HCT116 (cell line): Measurements from ENCODE around the gene EBP. TPM values are rescaled to one million over a fixed set of nuclear protein-coding genes. Genes with fewer than 3 reads are reported as not detected.
A peak's percentile ranks its signal among the peaks of the same experiment; 100 is the strongest.

Experiments used
- ATAC-seq: fragments of 200-7000 bp; cut with Tn5 transposase; 2 replicates; pipeline ENCODE4 v1.9.1; 2020; ENCODE audit warnings: mild to moderate bottlenecking, moderate library complexity
- BruUV-seq: library from RNA; stranded (reverse); fragments of 400-500 nt; replicated peaks from 2 replicates; lab custom pipeline; 2021; lab: Mats Ljungman, UMichigan
- CTCF ChIA-PET: fragments of 300-600 bp; sonication (Branson Sonifier 250); formaldehyde crosslinking; loops from one replicate; lab custom pipeline; 2021; ENCODE audit warnings: antibody characterized with exemption; lab: Charles Lee
- POLR2A ChIA-PET: fragments of 300-600, 350-600 bp; sonication (Branson Sonifier 250); formaldehyde crosslinking; loops from one replicate; lab custom pipeline; 2021; ENCODE audit warnings: antibody characterized with exemption; lab: Charles Lee
- RAD21 ChIA-PET, 2 experiments: fragments of 300-600 bp; sonication (Branson Sonifier 250); formaldehyde crosslinking; loops; one replicate each; lab custom pipeline; 2023; ENCODE audit warnings: low total read pairs in 2 of 2; ENCODE audit not compliant: uncharacterized antibody in 2 of 2, unreplicated experiment in 2 of 2, low non-redundant PET in 1 of 2; lab: Charles Lee
- DNase-seq: peaks from one replicate; pipeline ENCODE4 v3.0.0-alpha.2; 2010; ENCODE audit warnings: low read depth, low spot score
- H2AFZ ChIP-seq: fragments of 200-600 bp; shearing (Covaris generic), sonication (generic); 2 replicates; pipeline ENCODE4 v1.6.1; 2017; ENCODE audit warnings: low read depth, mixed run types, mixed read lengths, antibody characterized with exemption, low read length; ENCODE audit not compliant: poor library complexity, severe bottlenecking
- H3K27ac ChIP-seq: 2 replicates; pipeline ENCODE4 v1.5.1; 2012; ENCODE audit warnings: low read depth, low read length
- H3K27me3 ChIP-seq: fragments of 200-600 bp; sonication (generic); 2 replicates; pipeline ENCODE4 v1.6.1; 2016; ENCODE audit warnings: mixed run types, low read length, mixed read lengths; ENCODE audit not compliant: insufficient read depth
- H3K36me3 ChIP-seq, 2 experiments: fragments of 200-500 bp in 1 of 2; fragments of 200-600 bp in 1 of 2; sonication (Bioruptor generic) in 1 of 2; sonication (generic) in 1 of 2; 2 replicates each; pipeline versions ENCODE4 v1.5.1 to v1.6.1; 2014 to 2016; ENCODE audit warnings: low read length in 2 of 2, inconsistent platforms in 1 of 2, mixed read lengths in 1 of 2, mixed run types in 1 of 2; ENCODE audit not compliant: insufficient read depth in 2 of 2, control insufficient read depth in 1 of 2
- H3K4me1 ChIP-seq, 2 experiments: fragments of 200-600 bp in 1 of 2; sonication (generic) in 1 of 2; 2 replicates each; pipeline versions ENCODE4 v1.5.1 to v1.6.1; 2012 to 2017; ENCODE audit warnings: low read length in 2 of 2, inconsistent platforms in 1 of 2, mild to moderate bottlenecking in 1 of 2, mixed read lengths in 1 of 2, mixed run types in 1 of 2, moderate library complexity in 1 of 2; ENCODE audit not compliant: insufficient read depth in 2 of 2, control insufficient read depth in 1 of 2
- H3K4me2 ChIP-seq: fragments of 200-600 bp; sonication (generic); 2 replicates; pipeline ENCODE4 v1.6.1; 2017; ENCODE audit warnings: mixed run types, low read length, mixed read lengths
- H3K4me3 ChIP-seq, 2 experiments: fragments of 200-600 bp in 1 of 2; sonication (generic) in 1 of 2; replicated peaks in 1 of 2; 2 replicates each; pipeline ENCODE4 v1.5.1; 2011 to 2016; ENCODE audit warnings: low read length in 2 of 2, control low read depth in 1 of 2, low read depth in 1 of 2, mild to moderate bottlenecking in 1 of 2, mixed read lengths in 1 of 2, mixed run types in 1 of 2
- H3K79me2 ChIP-seq: fragments of 200-600 bp; sonication (generic); 2 replicates; pipeline ENCODE4 v1.6.1; 2017; ENCODE audit warnings: mild to moderate bottlenecking, mixed run types, low read length, moderate library complexity, mixed read lengths; ENCODE audit not compliant: insufficient read depth
- H3K9ac ChIP-seq: fragments of 200-600 bp; sonication (generic); 2 replicates; pipeline ENCODE4 v1.6.1; 2016; ENCODE audit warnings: low read length, mixed read lengths
- H3K9me2 ChIP-seq: fragments of 200-600 bp; sonication (generic), shearing (Covaris generic); 2 replicates; pipeline ENCODE4 v1.6.1; 2017; ENCODE audit warnings: mixed run types, mild to moderate bottlenecking, moderate library complexity; ENCODE audit not compliant: insufficient read depth
- H3K9me3 ChIP-seq, 2 experiments: fragments of 200-500 bp in 1 of 2; fragments of 200-600 bp in 1 of 2; sonication (Bioruptor generic) in 1 of 2; sonication (generic) in 1 of 2; 2 replicates each; pipeline ENCODE4 v1.6.1; 2014 to 2017; ENCODE audit warnings: low read length in 2 of 2, mixed read lengths in 2 of 2, inconsistent platforms in 1 of 2, low read depth in 1 of 2, mild to moderate bottlenecking in 1 of 2, mixed run types in 1 of 2, moderate library complexity in 1 of 2; ENCODE audit not compliant: control insufficient read depth in 1 of 2, insufficient read depth in 1 of 2
- H4K20me1 ChIP-seq: fragments of 200-600 bp; sonication (generic), shearing (Covaris generic); 2 replicates; pipeline ENCODE4 v1.6.1; 2017; ENCODE audit warnings: mixed run types, mild to moderate bottlenecking, moderate library complexity; ENCODE audit not compliant: insufficient read depth
- ATF3 ChIP-seq: IDR thresholded peaks from 2 replicates; pipeline ENCODE4 v1.6.1; 2012
- CTCF ChIP-seq, 3 experiments: fragments of 200-600 bp in 1 of 3; sonication (generic) in 1 of 3; IDR thresholded peaks in 2 of 3; conservative IDR thresholded peaks in 1 of 3; 2 replicates each; pipeline ENCODE4 v1.5.1; 2012 to 2017; ENCODE audit warnings: low read depth in 2 of 3, low read length in 2 of 3, antibody characterized with exemption in 1 of 3, borderline replicate concordance in 1 of 3, control low read depth in 1 of 3, mild to moderate bottlenecking in 1 of 3, mixed read lengths in 1 of 3, mixed run types in 1 of 3, moderate library complexity in 1 of 3; ENCODE audit not compliant: insufficient read depth in 1 of 3
- EGR1 ChIP-seq: IDR thresholded peaks from 2 replicates; pipeline ENCODE4 v1.6.1; 2012; ENCODE audit warnings: low read depth
- SIN3A ChIP-seq: IDR thresholded peaks from 2 replicates; pipeline ENCODE4 v1.6.1; 2012; ENCODE audit warnings: low read depth
- ZBTB33 ChIP-seq: IDR thresholded peaks from 2 replicates; pipeline ENCODE4 v1.6.1; 2011; ENCODE audit warnings: mild to moderate bottlenecking, low read length, moderate library complexity; ENCODE audit not compliant: insufficient replicate concordance; ENCODE audit errors: extremely low read depth
- intact Hi-C: fragments of 100-400 bp; cut with micrococcal nuclease; formaldehyde crosslinking; loops from 2 replicates; pipeline ENCODE4 v1.10.0; 2022
- total RNA-seq: library from RNA; stranded (reverse); gene quantifications from one replicate; pipeline ENCODE4 v1.2.1, GENCODE V29; 2021; ENCODE audit not compliant: unreplicated experiment
- TF ChIP-seq, protein P1 (sequence below): IDR thresholded peaks from 2 replicates; pipeline ENCODE4 v1.6.1; 2012; ENCODE audit warnings: low read depth

EBP gene
- total RNA-seq, 1 experiment from 2014 or later = 93.8 TPM

DNA sequence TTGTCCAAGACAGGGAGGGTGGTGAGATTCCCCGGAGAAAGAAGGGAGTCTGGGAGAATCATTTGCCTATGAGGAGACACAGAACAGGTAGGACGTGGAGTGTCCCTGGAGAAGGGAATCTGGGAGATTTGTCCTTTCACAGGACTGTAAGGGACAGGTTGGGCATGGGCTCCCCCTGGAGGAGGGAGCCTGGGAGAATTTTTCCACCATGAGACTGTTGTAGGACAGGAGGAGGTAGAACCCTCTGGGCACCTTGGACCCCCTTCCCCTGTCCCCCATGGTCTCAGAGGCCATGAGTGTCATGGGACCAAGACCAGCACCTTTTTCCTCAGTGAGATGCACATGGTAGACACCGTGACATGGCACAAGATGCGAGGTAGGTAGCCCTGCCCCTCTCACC lies 10.0 kb upstream of the EBP start:
- H3K27ac ChIP-seq = no peak overlapping the region
- no peak overlapping the region for H3K4me3 ChIP-seq
- H3K4me2 ChIP-seq = no peak overlapping the region
- BruUV-seq = no TSS peak
- DNase-seq = no peak
- no peaks in the 10 kb centered on the region for H3K9me2 ChIP-seq
- intact Hi-C loops = no loop called here
- POLR2A ChIA-PET = no interaction called here
- no peak overlapping the region for H2AFZ ChIP-seq
- H4K20me1 ChIP-seq = no peaks in the 10 kb centered on the region
- H3K79me2 ChIP-seq = no peaks in the 10 kb centered on the region
- CTCF ChIA-PET = no interaction called here
- H3K9me3 ChIP-seq = no peaks in the 10 kb centered on the region
- ATAC-seq = 0 out of 2 replicates have a peak, but pooled peaks have one; percentile 46
- no peaks in the 10 kb centered on the region for H3K36me3 ChIP-seq
- H3K4me1 ChIP-seq = peaks cover 6 to 11% of the 10 kb centered on the region in 2 experiments; a peak in 3 of 4 replicates
- RAD21 ChIA-PET = no interaction called here
- H3K27me3 ChIP-seq = no peaks in the 10 kb centered on the region
- H3K9ac ChIP-seq = no peak overlapping the region
- no peak for TF ChIP-seq EGR1
- TF ChIP-seq CTCF (IDR thresholded peaks at IDR 0.05 in 2 of 3, conservative IDR thresholded peaks at IDR 0.05 in 1 of 3; ENCODE audit: borderline replicate concordance in 1 of 3, insufficient read depth in 1 of 3, low read depth in 2 of 3, low read length in 2 of 3) = peak in 2 of 3 experiments; percentile 42 to 55; a peak in 4 of 6 replicates
- TF ChIP-seq, all 23 proteins: peak for 1

DNA sequence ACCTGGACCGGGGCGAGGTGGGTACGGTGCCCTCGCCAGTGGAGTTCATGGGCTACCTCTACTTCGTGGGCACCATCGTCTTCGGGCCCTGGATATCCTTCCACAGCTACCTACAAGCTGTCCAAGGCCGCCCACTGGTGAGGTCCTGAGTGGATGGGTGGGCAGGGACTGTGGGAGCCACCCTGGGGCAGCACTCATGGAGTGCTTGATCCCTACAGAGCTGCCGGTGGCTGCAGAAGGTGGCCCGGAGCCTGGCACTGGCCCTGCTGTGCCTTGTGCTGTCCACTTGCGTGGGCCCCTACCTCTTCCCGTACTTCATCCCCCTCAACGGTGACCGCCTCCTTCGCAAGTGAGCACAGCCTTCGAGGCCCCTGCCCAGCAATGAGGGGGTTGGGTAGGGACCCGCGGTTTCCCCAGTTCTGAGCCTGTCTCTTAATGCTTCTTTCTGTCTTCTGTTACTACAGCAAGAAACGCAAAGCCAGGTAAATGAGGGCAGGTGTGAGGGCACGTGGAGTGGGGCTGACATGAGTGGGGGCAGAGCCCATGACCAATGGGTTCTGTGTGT lies 9.2 kb upstream of the EBP start:
- no peak overlapping the region for H3K27ac ChIP-seq
- no peak overlapping the region for H3K9ac ChIP-seq
- H3K9me3 ChIP-seq = no peaks in the 10 kb centered on the region
- H3K4me3 ChIP-seq = no peak overlapping the region
- intact Hi-C loops = no loop called here
- no peak overlapping the region for H3K4me2 ChIP-seq
- CTCF ChIA-PET = no interaction called here
- no peaks in the 10 kb centered on the region for H3K79me2 ChIP-seq
- no peak overlapping the region for H2AFZ ChIP-seq
- POLR2A ChIA-PET = no interaction called here
- ATAC-seq (no peak), DNase-seq (no peak)
- no peaks in the 10 kb centered on the region for H4K20me1 ChIP-seq
- H3K27me3 ChIP-seq = no peaks in the 10 kb centered on the region
- no TSS peak for BruUV-seq
- no peaks in the 10 kb centered on the region for H3K9me2 ChIP-seq
- H3K4me1 ChIP-seq = peaks cover 6 to 8% of the 10 kb centered on the region in 2 experiments; a peak in 2 of 4 replicates
- H3K36me3 ChIP-seq = no peaks in the 10 kb centered on the region
- RAD21 ChIA-PET = no interaction called here
- TF ChIP-seq, protein P1, sequence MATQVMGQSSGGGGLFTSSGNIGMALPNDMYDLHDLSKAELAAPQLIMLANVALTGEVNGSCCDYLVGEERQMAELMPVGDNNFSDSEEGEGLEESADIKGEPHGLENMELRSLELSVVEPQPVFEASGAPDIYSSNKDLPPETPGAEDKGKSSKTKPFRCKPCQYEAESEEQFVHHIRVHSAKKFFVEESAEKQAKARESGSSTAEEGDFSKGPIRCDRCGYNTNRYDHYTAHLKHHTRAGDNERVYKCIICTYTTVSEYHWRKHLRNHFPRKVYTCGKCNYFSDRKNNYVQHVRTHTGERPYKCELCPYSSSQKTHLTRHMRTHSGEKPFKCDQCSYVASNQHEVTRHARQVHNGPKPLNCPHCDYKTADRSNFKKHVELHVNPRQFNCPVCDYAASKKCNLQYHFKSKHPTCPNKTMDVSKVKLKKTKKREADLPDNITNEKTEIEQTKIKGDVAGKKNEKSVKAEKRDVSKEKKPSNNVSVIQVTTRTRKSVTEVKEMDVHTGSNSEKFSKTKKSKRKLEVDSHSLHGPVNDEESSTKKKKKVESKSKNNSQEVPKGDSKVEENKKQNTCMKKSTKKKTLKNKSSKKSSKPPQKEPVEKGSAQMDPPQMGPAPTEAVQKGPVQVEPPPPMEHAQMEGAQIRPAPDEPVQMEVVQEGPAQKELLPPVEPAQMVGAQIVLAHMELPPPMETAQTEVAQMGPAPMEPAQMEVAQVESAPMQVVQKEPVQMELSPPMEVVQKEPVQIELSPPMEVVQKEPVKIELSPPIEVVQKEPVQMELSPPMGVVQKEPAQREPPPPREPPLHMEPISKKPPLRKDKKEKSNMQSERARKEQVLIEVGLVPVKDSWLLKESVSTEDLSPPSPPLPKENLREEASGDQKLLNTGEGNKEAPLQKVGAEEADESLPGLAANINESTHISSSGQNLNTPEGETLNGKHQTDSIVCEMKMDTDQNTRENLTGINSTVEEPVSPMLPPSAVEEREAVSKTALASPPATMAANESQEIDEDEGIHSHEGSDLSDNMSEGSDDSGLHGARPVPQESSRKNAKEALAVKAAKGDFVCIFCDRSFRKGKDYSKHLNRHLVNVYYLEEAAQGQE = no peak
- TF ChIP-seq ATF3 (no peak), CTCF (IDR thresholded peaks at IDR 0.05 in 2 of 3, conservative IDR thresholded peaks at IDR 0.05 in 1 of 3; ENCODE audit: borderline replicate concordance in 1 of 3, insufficient read depth in 1 of 3, low read depth in 2 of 3, low read length in 2 of 3) (no peak), SIN3A (no peak), ZBTB33 (no peak)
